Thymus (tissue), 11 donors: ENCODE data around the gene PLEKHG3. TPM values are rescaled to one million over a fixed set of nuclear protein-coding genes. Genes with fewer than 3 reads are reported as not detected.

Source experiments
- DNase-seq, 9 donors: peaks; one replicate each; pipeline ENCODE4 v3.0.0-alpha.2; 2013; ENCODE audit warnings: low spot score in 9 of 9, low read depth in 6 of 9, missing footprints in 1 of 9
- H3K27ac ChIP-seq, 2 donors: one replicate each; pipeline ENCODE4 v1.5.1; 2013; ENCODE audit warnings: control low read depth in 1 of 2, low read depth in 1 of 2, low read length in 1 of 2, mild to moderate bottlenecking in 1 of 2, moderate library complexity in 1 of 2
- H3K27me3 ChIP-seq, 2 donors: one replicate each; pipeline ENCODE4 v1.5.1; 2013; ENCODE audit warnings: low read length in 1 of 2; ENCODE audit not compliant: control insufficient read depth in 2 of 2, insufficient read depth in 1 of 2
- H3K36me3 ChIP-seq, 2 donors: one replicate each; pipeline ENCODE4 v1.5.1; 2013; ENCODE audit warnings: low read length in 1 of 2, mild to moderate bottlenecking in 1 of 2, moderate library complexity in 1 of 2; ENCODE audit not compliant: control insufficient read depth in 2 of 2, insufficient read depth in 2 of 2
- H3K4me1 ChIP-seq, 2 donors: one replicate each; pipeline ENCODE4 v1.5.1; 2013; ENCODE audit warnings: low read length in 2 of 2; ENCODE audit not compliant: control insufficient read depth in 2 of 2, insufficient read depth in 2 of 2
- H3K4me3 ChIP-seq, 2 donors: one replicate each; pipeline ENCODE4 v1.5.1; 2013; ENCODE audit warnings: low read length in 2 of 2, control low read depth in 1 of 2, mild to moderate bottlenecking in 1 of 2
- H3K9me3 ChIP-seq, 2 donors: one replicate each; pipeline ENCODE4 v1.5.1; 2013; ENCODE audit warnings: low read length in 1 of 2, mild to moderate bottlenecking in 1 of 2; ENCODE audit not compliant: control insufficient read depth in 2 of 2, insufficient read depth in 1 of 2
- WGBS: extraction: QIAGEN DNeasy Blood & Tissue Kit; methylation state at CpG from one replicate; pipeline ENCODE4 v1.1.7; 2013; 5-methylcytosine and 5-hydroxymethylcytosine counted together
- polyA plus RNA-seq: library from polyadenylated mRNA; stranded (reverse); fragments of 200-250 nt; gene quantifications from one replicate; pipeline ENCODE4 v1.2.3, GENCODE V29; 2013
- total RNA-seq: library from RNA; stranded (reverse); fragments of 120-200 nt; gene quantifications from one replicate; pipeline ENCODE4 v1.2.4, GENCODE V29; 2013
- donor health status: healthy.

The PLEKHG3 gene
- total and polyA plus RNA-seq, 2 donors: 7.7 to 8.5 TPM

GRCh38 chr14:64725879-64726584 lies 21.8 kb downstream of the PLEKHG3 start:
- Histone ChIP-seq H3K27me3 (no peaks in the 10 kb centered on the region), H3K27ac (peak overlapping the region; percentile 6 to 51), H3K36me3 (no peaks in the 10 kb centered on the region), H3K4me3 (no peak overlapping the region), H3K4me1 (peaks cover 0 to 29% of the 10 kb centered on the region in 2 donors), H3K9me3 (no peaks in the 10 kb centered on the region)
- 97% methylated on average over 6 of the region's 6 CpGs for WGBS
- no peak for DNase-seq

GRCh38 chr14:64726585-64726890 lies 22.3 kb downstream of the PLEKHG3 start:
- Histone ChIP-seq H3K27ac (peak overlapping the region; percentile 6 to 51), H3K27me3 (no peaks in the 10 kb centered on the region), H3K4me3 (no peak overlapping the region), H3K36me3 (no peaks in the 10 kb centered on the region), H3K9me3 (no peaks in the 10 kb centered on the region), H3K4me1 (peaks cover 0 to 24% of the 10 kb centered on the region in 2 donors)
- no peak for DNase-seq
- WGBS: 96% methylated on average over 5 of the region's 5 CpGs

GRCh38 chr14:64727551-64728071 lies 23.4 kb downstream of the PLEKHG3 start:
- WGBS: 97% methylated on average over 22 of the region's 22 CpGs
- no peak for DNase-seq
- Histone ChIP-seq H3K9me3 (no peaks in the 10 kb centered on the region), H3K27me3 (no peaks in the 10 kb centered on the region), H3K4me3 (no peak overlapping the region), H3K27ac (no peak overlapping the region), H3K4me1 (peaks cover 0 to 17% of the 10 kb centered on the region in 2 donors), H3K36me3 (no peaks in the 10 kb centered on the region)

GRCh38 chr14:64728106-64728505 lies 23.9 kb downstream of the PLEKHG3 start:
- DNase-seq: no peak
- Histone ChIP-seq H3K4me3 (no peak overlapping the region), H3K27me3 (no peaks in the 10 kb centered on the region), H3K27ac (no peak overlapping the region), H3K36me3 (no peaks in the 10 kb centered on the region), H3K4me1 (peaks cover 0 to 14% of the 10 kb centered on the region in 2 donors), H3K9me3 (no peaks in the 10 kb centered on the region)
- WGBS: 93% methylated on average over 6 of the region's 6 CpGs

GRCh38 chr14:64728856-64729255 lies 24.6 kb downstream of the PLEKHG3 start:
- H3K27me3 ChIP-seq: no peaks in the 10 kb centered on the region
- no peaks in the 10 kb centered on the region for H3K36me3 ChIP-seq
- no peaks in the 10 kb centered on the region for H3K9me3 ChIP-seq
- no peak overlapping the region for H3K27ac ChIP-seq
- peaks cover 0 to 10% of the 10 kb centered on the region in 2 donors for H3K4me1 ChIP-seq
- no peak for DNase-seq
- WGBS: 97% methylated on average over 10 of the region's 10 CpGs
- H3K4me3 ChIP-seq: no peak overlapping the region

- 76% methylated on average over 5 of the region's 5 CpGs for WGBS
- Histone ChIP-seq H3K4me1 (peaks cover 0 to 7% of the 10 kb centered on the region in 2 donors), H3K4me3 (no peak overlapping the region), H3K36me3 (no peaks in the 10 kb centered on the region), H3K9me3 (no peaks in the 10 kb centered on the region), H3K27ac (no peak overlapping the region), H3K27me3 (no peaks in the 10 kb centered on the region)
- no peak for DNase-seq
These were observed 25.3 kb downstream of the PLEKHG3 start for GRCh38 chr14:64729386-64730060.

- Histone ChIP-seq H3K4me1 (peaks cover 0 to 7% of the 10 kb centered on the region in 2 donors), H3K36me3 (no peaks in the 10 kb centered on the region)
- 94% methylated on average over 1 of the region's 1 CpG for WGBS
These were observed 25.8 kb downstream of the PLEKHG3 start for GRCh38 chr14:64730061-64730440.

GRCh38 chr14:64730681-64731080 lies 26.5 kb downstream of the PLEKHG3 start:
- WGBS: 96% methylated on average over 12 of the region's 12 CpGs
- Histone ChIP-seq H3K27ac (no peak overlapping the region), H3K9me3 (no peaks in the 10 kb centered on the region), H3K4me3 (no peak overlapping the region), H3K36me3 (no peaks in the 10 kb centered on the region), H3K27me3 (no peaks in the 10 kb centered on the region), H3K4me1 (peaks cover 0 to 5% of the 10 kb centered on the region in 2 donors)
- no peak for DNase-seq

More at GRCh38 chr14:64730061-64730440, 25.8 kb downstream of the PLEKHG3 start:
- DNase-seq: no peak
- no peaks in the 10 kb centered on the region for H3K27me3 ChIP-seq
- H3K27ac ChIP-seq: no peak overlapping the region
- H3K4me3 ChIP-seq: no peak overlapping the region
- no peaks in the 10 kb centered on the region for H3K9me3 ChIP-seq

- 97% methylated on average over 15 of the region's 15 CpGs for WGBS
These were observed 26.9 kb downstream of the PLEKHG3 start for GRCh38 chr14:64731141-64731581.

More at GRCh38 chr14:64731141-64731581, 26.9 kb downstream of the PLEKHG3 start:
- H3K27me3 ChIP-seq: no peaks in the 10 kb centered on the region
- no peaks in the 10 kb centered on the region for H3K9me3 ChIP-seq
- H3K4me3 ChIP-seq: no peak overlapping the region
- no peak for DNase-seq
- no peaks in the 10 kb centered on the region for H3K36me3 ChIP-seq
- H3K4me1 ChIP-seq: peaks cover 0 to 5% of the 10 kb centered on the region in 2 donors
- H3K27ac ChIP-seq: no peak overlapping the region
